Endothelial cell of umbilical vein (primary cell): Measurements from ENCODE around the gene FXYD4.

Experiments
- EZH2 ChIP-seq: IDR thresholded peaks from 2 replicates; pipeline ENCODE4 v1.6.1; 2012; ENCODE audit warnings: borderline replicate concordance, low read depth, mild to moderate bottlenecking, moderate library complexity, low read length, inconsistent platforms; ENCODE audit not compliant: severe bottlenecking
- FOS ChIP-seq: IDR thresholded peaks from 2 replicates; pipeline ENCODE4 v1.6.1; 2011; ENCODE audit warnings: mild to moderate bottlenecking, low read length, moderate library complexity, borderline replicate concordance; ENCODE audit not compliant: insufficient read depth
- GATA2 ChIP-seq: IDR thresholded peaks from 2 replicates; pipeline ENCODE4 v1.7.0; 2011; ENCODE audit warnings: low read depth, mild to moderate bottlenecking, moderate library complexity, mixed read lengths, low read length; ENCODE audit not compliant: insufficient read length, insufficient read depth
- MYC ChIP-seq: IDR thresholded peaks from one replicate; pipeline ENCODE4 v1.6.1; 2011; ENCODE audit warnings: mild to moderate bottlenecking, low read depth, low read length
- POLR2A ChIP-seq: IDR thresholded peaks from 2 replicates; pipeline ENCODE4 v1.6.1; 2012; ENCODE audit warnings: low read depth, mild to moderate bottlenecking, control low read depth, low read length
- POLR2AphosphoS5 ChIP-seq: IDR thresholded peaks from 2 replicates; pipeline ENCODE4 v1.6.1; 2012; ENCODE audit warnings: low read depth, mild to moderate bottlenecking, control low read depth, low read length, moderate library complexity; ENCODE audit not compliant: insufficient read depth
- TF ChIP-seq, protein P1 (sequence below), 2 donors: IDR thresholded peaks; 1 replicate in 1 of 2; 2 replicates in 1 of 2; pipeline ENCODE4 v1.5.1; 2011; ENCODE audit warnings: low read length in 2 of 2, mild to moderate bottlenecking in 2 of 2, moderate library complexity in 2 of 2, control low read depth in 1 of 2, inconsistent platforms in 1 of 2, low read depth in 1 of 2; ENCODE audit not compliant: insufficient read depth in 1 of 2; ENCODE audit errors: extremely low read depth in 1 of 2
- TF ChIP-seq, protein P2 (sequence below): IDR thresholded peaks from 2 replicates; pipeline ENCODE4 v1.6.1; 2011; ENCODE audit not compliant: insufficient read depth, insufficient read length

- TF ChIP-seq, protein P1, sequence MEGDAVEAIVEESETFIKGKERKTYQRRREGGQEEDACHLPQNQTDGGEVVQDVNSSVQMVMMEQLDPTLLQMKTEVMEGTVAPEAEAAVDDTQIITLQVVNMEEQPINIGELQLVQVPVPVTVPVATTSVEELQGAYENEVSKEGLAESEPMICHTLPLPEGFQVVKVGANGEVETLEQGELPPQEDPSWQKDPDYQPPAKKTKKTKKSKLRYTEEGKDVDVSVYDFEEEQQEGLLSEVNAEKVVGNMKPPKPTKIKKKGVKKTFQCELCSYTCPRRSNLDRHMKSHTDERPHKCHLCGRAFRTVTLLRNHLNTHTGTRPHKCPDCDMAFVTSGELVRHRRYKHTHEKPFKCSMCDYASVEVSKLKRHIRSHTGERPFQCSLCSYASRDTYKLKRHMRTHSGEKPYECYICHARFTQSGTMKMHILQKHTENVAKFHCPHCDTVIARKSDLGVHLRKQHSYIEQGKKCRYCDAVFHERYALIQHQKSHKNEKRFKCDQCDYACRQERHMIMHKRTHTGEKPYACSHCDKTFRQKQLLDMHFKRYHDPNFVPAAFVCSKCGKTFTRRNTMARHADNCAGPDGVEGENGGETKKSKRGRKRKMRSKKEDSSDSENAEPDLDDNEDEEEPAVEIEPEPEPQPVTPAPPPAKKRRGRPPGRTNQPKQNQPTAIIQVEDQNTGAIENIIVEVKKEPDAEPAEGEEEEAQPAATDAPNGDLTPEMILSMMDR (IDR thresholded peaks at IDR 0.05; ENCODE audit: extremely low read depth in 1 of 2, insufficient read depth in 1 of 2, low read depth in 1 of 2, low read length in 2 of 2): no peak
- no peak for TF ChIP-seq EZH2
- TF ChIP-seq POLR2A: no peak
- TF ChIP-seq, protein P2, sequence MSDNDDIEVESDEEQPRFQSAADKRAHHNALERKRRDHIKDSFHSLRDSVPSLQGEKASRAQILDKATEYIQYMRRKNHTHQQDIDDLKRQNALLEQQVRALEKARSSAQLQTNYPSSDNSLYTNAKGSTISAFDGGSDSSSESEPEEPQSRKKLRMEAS: no peak
- TF ChIP-seq FOS: no peak
- TF ChIP-seq POLR2AphosphoS5: no peak
- no peak for TF ChIP-seq MYC
- TF ChIP-seq GATA2: no peak
Observed at GRCh38 chr10:43324876-43325275, 46.6 kb upstream of the FXYD4 start.
